Neural progenitor cell (in vitro differentiated cells): ENCODE measurements around the gene PACS1.

ENCODE experiments used
- CTCF ChIP-seq: fragments of 200-600 bp; sonication (generic); IDR thresholded peaks from 2 replicates; pipeline ENCODE4 v1.5.1; 2017; ENCODE audit warnings: antibody characterized with exemption, mild to moderate bottlenecking
- EZH2 ChIP-seq: fragments of 200-600 bp; sonication (generic); IDR thresholded peaks from 2 replicates; pipeline ENCODE4 v1.6.1; 2017; ENCODE audit warnings: antibody characterized with exemption, mild to moderate bottlenecking, moderate library complexity

GRCh38 chr11:66227700-66228099, 157.6 kb downstream of the PACS1 start:
- TF ChIP-seq EZH2, result no peak
- no peak for TF ChIP-seq CTCF
